MM.1S (cell line): Measurements from ENCODE around the gene APBA1.

Source experiments
- CTCF ChIP-seq: fragments of 300-600 bp; sonication (generic); IDR thresholded peaks from 2 replicates; pipeline ENCODE4 v1.5.1; 2016; ENCODE audit warnings: antibody characterized with exemption, low read length, mixed read lengths
- EZH2 ChIP-seq: fragments of 300-600 bp; sonication (generic); optimal IDR thresholded peaks from 2 replicates; pipeline ENCODE3; 2017; ENCODE audit warnings: low read depth, mild to moderate bottlenecking, antibody characterized with exemption, low read length, mixed read lengths

- TF ChIP-seq EZH2, result no peak
- peak; percentile 82 for TF ChIP-seq CTCF
These were observed 582 bp upstream of the APBA1 start for GRCh38 chr9:69672596-69673310.
